Measurements from ENCODE around the gene CTSG.

Gene CTSG, protein sequence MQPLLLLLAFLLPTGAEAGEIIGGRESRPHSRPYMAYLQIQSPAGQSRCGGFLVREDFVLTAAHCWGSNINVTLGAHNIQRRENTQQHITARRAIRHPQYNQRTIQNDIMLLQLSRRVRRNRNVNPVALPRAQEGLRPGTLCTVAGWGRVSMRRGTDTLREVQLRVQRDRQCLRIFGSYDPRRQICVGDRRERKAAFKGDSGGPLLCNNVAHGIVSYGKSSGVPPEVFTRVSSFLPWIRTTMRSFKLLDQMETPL

GRCh38 chr14:24576182-24576581 lies at the start of gene CTSG:
Gene CTSG, minus strand, starts transcription at chr14:24576250. Its CDS starts 27 bp downstream, at chr14:24576223.
- no peak for TF ChIP-seq EZH2phosphoT487 (IDR thresholded peaks at IDR 0.05; ENCODE audit: low read depth)
- TF ChIP-seq, protein P1, sequence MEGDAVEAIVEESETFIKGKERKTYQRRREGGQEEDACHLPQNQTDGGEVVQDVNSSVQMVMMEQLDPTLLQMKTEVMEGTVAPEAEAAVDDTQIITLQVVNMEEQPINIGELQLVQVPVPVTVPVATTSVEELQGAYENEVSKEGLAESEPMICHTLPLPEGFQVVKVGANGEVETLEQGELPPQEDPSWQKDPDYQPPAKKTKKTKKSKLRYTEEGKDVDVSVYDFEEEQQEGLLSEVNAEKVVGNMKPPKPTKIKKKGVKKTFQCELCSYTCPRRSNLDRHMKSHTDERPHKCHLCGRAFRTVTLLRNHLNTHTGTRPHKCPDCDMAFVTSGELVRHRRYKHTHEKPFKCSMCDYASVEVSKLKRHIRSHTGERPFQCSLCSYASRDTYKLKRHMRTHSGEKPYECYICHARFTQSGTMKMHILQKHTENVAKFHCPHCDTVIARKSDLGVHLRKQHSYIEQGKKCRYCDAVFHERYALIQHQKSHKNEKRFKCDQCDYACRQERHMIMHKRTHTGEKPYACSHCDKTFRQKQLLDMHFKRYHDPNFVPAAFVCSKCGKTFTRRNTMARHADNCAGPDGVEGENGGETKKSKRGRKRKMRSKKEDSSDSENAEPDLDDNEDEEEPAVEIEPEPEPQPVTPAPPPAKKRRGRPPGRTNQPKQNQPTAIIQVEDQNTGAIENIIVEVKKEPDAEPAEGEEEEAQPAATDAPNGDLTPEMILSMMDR (IDR thresholded peaks at IDR 0.05; ENCODE audit: low read depth, low read length): no peak
- no peaks in the 10 kb centered on the region for H4K20me1 ChIP-seq (ENCODE audit: insufficient read depth, low read length)
- no peak within 1 kb of the TSS for H3K27ac ChIP-seq (ENCODE audit: low read length)
- no peak within 1 kb of the TSS for H3K9ac ChIP-seq (ENCODE audit: low read length)
- H3K4me3 ChIP-seq (ENCODE audit: low read length): no peak within 1 kb of the TSS
- H3K79me2 ChIP-seq (ENCODE audit: low read length): no peaks in the 10 kb centered on the region
- H2AFZ ChIP-seq (ENCODE audit: low read depth, low read length): no peak within 1 kb of the TSS
- no peak within 1 kb of the TSS for H3K4me2 ChIP-seq (ENCODE audit: low read length)
- no peaks in the 10 kb centered on the region for H3K36me3 ChIP-seq (replicated peaks; ENCODE audit: low read depth, low read length)
- H3K4me1 ChIP-seq (ENCODE audit: low read length): no peaks in the 10 kb centered on the region
- peaks cover 4% of the 10 kb centered on the region for H3K27me3 ChIP-seq (ENCODE audit: low read depth, low read length)
- H3K9me3 ChIP-seq (ENCODE audit: insufficient read depth, low read length): no peaks in the 10 kb centered on the region

GRCh38 chr14:24613747-24614146 lies 37.7 kb upstream of the CTSG start:
- H3K4me3 ChIP-seq (ENCODE audit: low read length): no peak overlapping the region
- no peaks in the 10 kb centered on the region for H3K79me2 ChIP-seq (ENCODE audit: low read length)
- no peak overlapping the region for H3K9ac ChIP-seq (ENCODE audit: low read length)
- H3K9me3 ChIP-seq (ENCODE audit: insufficient read depth, low read length): no peaks in the 10 kb centered on the region
- no peak overlapping the region for H3K27ac ChIP-seq (ENCODE audit: low read length)
- no peaks in the 10 kb centered on the region for H3K36me3 ChIP-seq (replicated peaks; ENCODE audit: low read depth, low read length)
- TF ChIP-seq, protein P1 (IDR thresholded peaks at IDR 0.05; ENCODE audit: low read depth, low read length): no peak
- no peak for TF ChIP-seq EZH2phosphoT487 (IDR thresholded peaks at IDR 0.05; ENCODE audit: low read depth)
- H3K4me1 ChIP-seq (ENCODE audit: low read length): no peaks in the 10 kb centered on the region
- no peaks in the 10 kb centered on the region for H4K20me1 ChIP-seq (ENCODE audit: insufficient read depth, low read length)
- no peaks in the 10 kb centered on the region for H3K27me3 ChIP-seq (ENCODE audit: low read depth, low read length)
- H3K4me2 ChIP-seq (ENCODE audit: low read length): no peak overlapping the region
- no peak overlapping the region for H2AFZ ChIP-seq (ENCODE audit: low read depth, low read length)

DNA sequence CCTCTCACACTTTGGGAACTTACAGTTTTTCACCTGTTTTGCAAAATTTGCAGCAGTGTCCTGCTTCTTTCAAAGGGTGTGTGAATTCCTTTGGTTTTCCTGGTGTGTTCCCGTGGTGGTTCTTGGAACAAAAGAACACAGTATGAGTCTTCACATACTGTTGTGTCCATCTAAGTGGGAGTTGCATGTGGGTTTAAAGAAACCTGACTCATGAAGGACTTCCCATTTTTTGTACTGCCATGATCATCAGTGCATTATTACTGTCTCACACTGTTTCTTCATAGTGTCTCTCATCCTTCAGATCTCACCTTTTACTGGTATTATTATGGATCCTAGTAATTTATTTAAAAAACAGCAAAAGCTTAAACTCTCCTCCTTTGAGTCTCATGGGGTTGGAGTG lies 37.2 kb upstream of the CTSG start:
- H3K79me2 ChIP-seq (ENCODE audit: low read length): no peaks in the 10 kb centered on the region
- no peak overlapping the region for H3K9ac ChIP-seq (ENCODE audit: low read length)
- no peak overlapping the region for H3K4me2 ChIP-seq (ENCODE audit: low read length)
- H3K9me3 ChIP-seq (ENCODE audit: insufficient read depth, low read length): no peaks in the 10 kb centered on the region
- no peak overlapping the region for H3K4me3 ChIP-seq (ENCODE audit: low read length)
- TF ChIP-seq, protein P1 (IDR thresholded peaks at IDR 0.05; ENCODE audit: low read depth, low read length): no peak
- no peak for TF ChIP-seq EZH2phosphoT487 (IDR thresholded peaks at IDR 0.05; ENCODE audit: low read depth)
- no peaks in the 10 kb centered on the region for H3K27me3 ChIP-seq (ENCODE audit: low read depth, low read length)
- H3K4me1 ChIP-seq (ENCODE audit: low read length): no peaks in the 10 kb centered on the region
- no peaks in the 10 kb centered on the region for H4K20me1 ChIP-seq (ENCODE audit: insufficient read depth, low read length)
- no peaks in the 10 kb centered on the region for H3K36me3 ChIP-seq (replicated peaks; ENCODE audit: low read depth, low read length)
- no peak overlapping the region for H2AFZ ChIP-seq (ENCODE audit: low read depth, low read length)
- no peak overlapping the region for H3K27ac ChIP-seq (ENCODE audit: low read length)

DNA sequence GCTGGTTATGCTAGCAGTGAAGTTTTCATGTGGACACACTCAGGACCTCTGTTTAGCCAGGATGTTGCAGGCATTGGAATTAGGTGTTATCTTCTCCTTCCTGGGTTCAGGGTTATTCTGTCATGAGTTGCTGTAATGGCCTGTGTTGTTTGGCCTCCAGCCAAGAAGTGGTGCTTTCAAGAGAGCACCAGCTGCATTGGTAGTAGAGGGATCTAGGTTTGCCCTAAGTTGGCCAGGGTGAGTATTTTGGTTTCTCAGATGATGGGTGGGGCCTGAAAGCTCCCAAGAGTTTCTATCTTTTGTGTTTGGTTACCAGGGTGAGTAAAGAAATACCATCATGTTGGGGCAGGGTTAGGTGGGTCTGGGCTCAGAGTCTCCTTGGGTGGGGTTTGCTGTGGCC lies 36.1 kb upstream of the CTSG start:
- H3K27me3 ChIP-seq (ENCODE audit: low read depth, low read length): no peaks in the 10 kb centered on the region
- H3K79me2 ChIP-seq (ENCODE audit: low read length): no peaks in the 10 kb centered on the region
- TF ChIP-seq, protein P1 (IDR thresholded peaks at IDR 0.05; ENCODE audit: low read depth, low read length): no peak
- no peak for TF ChIP-seq EZH2phosphoT487 (IDR thresholded peaks at IDR 0.05; ENCODE audit: low read depth)
- no peaks in the 10 kb centered on the region for H4K20me1 ChIP-seq (ENCODE audit: insufficient read depth, low read length)
- no peak overlapping the region for H3K27ac ChIP-seq (ENCODE audit: low read length)
- H3K4me1 ChIP-seq (ENCODE audit: low read length): peaks cover 5% of the 10 kb centered on the region; the same call in 1 of the 2 replicates
- H3K9me3 ChIP-seq (ENCODE audit: insufficient read depth, low read length): no peaks in the 10 kb centered on the region
- H3K4me3 ChIP-seq (ENCODE audit: low read length): no peak overlapping the region
- no peaks in the 10 kb centered on the region for H3K36me3 ChIP-seq (replicated peaks; ENCODE audit: low read depth, low read length)
- H3K4me2 ChIP-seq (ENCODE audit: low read length): no peak overlapping the region
- H2AFZ ChIP-seq (ENCODE audit: low read depth, low read length): no peak overlapping the region
- no peak overlapping the region for H3K9ac ChIP-seq (ENCODE audit: low read length)

Data from OCI-LY3 (cell line).